Sigmoid colon (tissue), 7 donors: ENCODE data around the gene CALHM4. TPM values are rescaled to one million over a fixed set of nuclear protein-coding genes. Genes with fewer than 3 reads are reported as not detected.

ENCODE experiments used
- DNase-seq: peaks from one replicate; pipeline ENCODE4 v3.0.0-alpha.2; 2019
- H3K27ac ChIP-seq, 4 donors: fragments of 200-600 bp; sonication (generic); one replicate each; pipeline ENCODE4 v1.5.1; 2016 to 2019; ENCODE audit warnings: mild to moderate bottlenecking in 1 of 4
- H3K27me3 ChIP-seq, 3 donors: fragments of 200-600 bp; sonication (generic); one replicate each; pipeline ENCODE4 v1.5.1; 2019; ENCODE audit warnings: mild to moderate bottlenecking in 1 of 3
- H3K36me3 ChIP-seq, 4 donors: fragments of 200-600 bp; sonication (generic); one replicate each; pipeline ENCODE4 v1.5.1; 2016 to 2019
- H3K4me1 ChIP-seq, 4 donors: fragments of 200-600 bp; sonication (generic); one replicate each; pipeline ENCODE4 v1.5.1; 2017 to 2019
- H3K4me3 ChIP-seq, 4 donors: fragments of 200-600 bp; sonication (generic); one replicate each; pipeline ENCODE4 v1.5.1; 2017 to 2019; ENCODE audit warnings: mild to moderate bottlenecking in 2 of 4, moderate library complexity in 1 of 4
- H3K9me3 ChIP-seq, 4 donors: fragments of 200-600 bp in 3 of 4; sonication (generic) in 3 of 4; one replicate each; pipeline versions ENCODE4 v1.5.1 to v1.6.1; 2013 to 2019
- CTCF ChIP-seq, 4 experiments: fragments of 450-650 bp in 3 of 4; fragments of 200-600 bp in 1 of 4; IDR thresholded peaks; one replicate each; pipeline ENCODE4 v1.5.1; 2016 to 2019; ENCODE audit warnings: antibody characterized with exemption in 4 of 4, mild to moderate bottlenecking in 3 of 4, moderate library complexity in 2 of 4
- EP300 ChIP-seq, 4 donors: sonication (generic); formaldehyde crosslinking; IDR thresholded peaks; one replicate each; pipeline ENCODE4 v1.6.1; 2017; ENCODE audit warnings: antibody characterized with exemption in 4 of 4
- POLR2A ChIP-seq, 2 donors: fragments of 450-650 bp; IDR thresholded peaks; one replicate each; pipeline ENCODE4 v1.6.1; 2016; ENCODE audit warnings: antibody characterized with exemption in 2 of 2, mild to moderate bottlenecking in 2 of 2, moderate library complexity in 2 of 2
- POLR2AphosphoS5 ChIP-seq, 4 donors: sonication (generic); formaldehyde crosslinking; IDR thresholded peaks; one replicate each; pipeline ENCODE4 v1.6.1; 2017; ENCODE audit warnings: antibody characterized with exemption in 4 of 4
- WGBS, 2 donors: extraction: QIAGEN DNeasy Blood & Tissue Kit; methylation state at CpG; one replicate each; pipeline ENCODE4 v1.1.7; 2013; 5-methylcytosine and 5-hydroxymethylcytosine counted together
- intact Hi-C: fragments of 100-400 bp; cut with DNase I; formaldehyde crosslinking; loops from one replicate; pipeline ENCODE4 v1.15.1; 2023
- polyA plus RNA-seq, 3 donors: library from polyadenylated mRNA; stranded (reverse); fragments of 200-250 nt; gene quantifications; one replicate each; pipeline ENCODE4 v1.2.3, GENCODE V29; 2013
- total RNA-seq, 4 donors: library from RNA; depleted of rRNA; stranded (reverse); fragments of >200 nt; gene quantifications; one replicate each; pipeline ENCODE4 v1.1.0, GENCODE V29; 2016
- donor health status: healthy with polysubstance abuse.
- donor health status: Bipolar disorder and iron deficiency.
- donor health status: healthy.

The CALHM4 gene
- total and polyA plus RNA-seq, 7 donors: not detected

- H3K27me3 ChIP-seq: no peaks in the 10 kb centered on the region
- intact Hi-C loops: loop anchor here (5.0 kb wide), 4 partner anchors 46 to 294 kb away; partner anchors contain the start of genes DSE, RSPH4A, TSPYL1 and ZUP1
- TF ChIP-seq CTCF (IDR thresholded peaks at IDR 0.05): peak in 1 of 4 experiments; percentile 10
- peak; percentile 77 to 88 for TF ChIP-seq POLR2A (IDR thresholded peaks at IDR 0.05)
- peak; percentile 87 to 93 (median 90) for TF ChIP-seq POLR2AphosphoS5 (IDR thresholded peaks at IDR 0.05)
- TF ChIP-seq EP300 (IDR thresholded peaks at IDR 0.05): no peak
- peak; percentile 99 for DNase-seq
- H3K36me3 ChIP-seq: peaks cover 0 to 20% (median 0%) of the 10 kb centered on the region in 4 donors
- H3K9me3 ChIP-seq: no peaks in the 10 kb centered on the region
- peak within 1 kb of the TSS; percentile 80 to 91 (median 84) for H3K4me3 ChIP-seq
- peaks cover 0 to 34% (median 26%) of the 10 kb centered on the region in 4 donors for H3K4me1 ChIP-seq
- H3K27ac ChIP-seq: peak within 1 kb of the TSS; percentile 89 to 95 (median 94)
- 0% methylated on average over 62 of the region's 62 CpGs for WGBS, 2 donors
These were observed 17.5 kb downstream of the CALHM4 start, which contains the start of gene RWDD1 for GRCh38 chr6:116570856-116571682. Gene RWDD1, plus strand, starts transcription at chr6:116571504. Its CDS starts 79 bp downstream, at chr6:116571583.

- H3K27ac ChIP-seq: peak overlapping the region; percentile 89 to 95 (median 94)
- WGBS, 2 donors: 0 to 1% methylated on average over 12 of the region's 12 CpGs
- H3K4me3 ChIP-seq: peak overlapping the region; percentile 80 to 91 (median 84)
- DNase-seq: no peak
- H3K4me1 ChIP-seq: peaks cover 0 to 34% (median 26%) of the 10 kb centered on the region in 4 donors
- no peaks in the 10 kb centered on the region for H3K27me3 ChIP-seq
- intact Hi-C loops: loop anchor here (5.0 kb wide), 4 partner anchors 46 to 294 kb away; partner anchors contain the start of genes DSE, RSPH4A, TSPYL1 and ZUP1
- H3K9me3 ChIP-seq: no peaks in the 10 kb centered on the region
- TF ChIP-seq POLR2AphosphoS5 (IDR thresholded peaks at IDR 0.05): no peak
- no peak for TF ChIP-seq EP300 (IDR thresholded peaks at IDR 0.05)
- TF ChIP-seq CTCF (IDR thresholded peaks at IDR 0.05): no peak
- no peak for TF ChIP-seq POLR2A (IDR thresholded peaks at IDR 0.05)
- H3K36me3 ChIP-seq: peaks cover 0 to 24% (median 0%) of the 10 kb centered on the region in 4 donors
These were observed 18.1 kb downstream of the CALHM4 start for GRCh38 chr6:116571683-116572000.

- TF ChIP-seq CTCF (IDR thresholded peaks at IDR 0.05) (no peak), POLR2AphosphoS5 (IDR thresholded peaks at IDR 0.05) (no peak)
- DNase-seq: peak; percentile 65
- 1 to 4% methylated on average over 7 of the region's 7 CpGs for WGBS, 2 donors
- intact Hi-C loops: loop anchor here (5.0 kb wide), 4 partner anchors 45 to 295 kb away; partner anchors contain the start of genes DSE, RSPH4A, TSPYL1 and ZUP1
- Histone ChIP-seq H3K4me3 (peak overlapping the region; percentile 80 to 91 (median 84)), H3K9me3 (no peaks in the 10 kb centered on the region), H3K27ac (peak overlapping the region; percentile 89 to 95 (median 94)), H3K4me1 (peaks cover 0 to 34% (median 26%) of the 10 kb centered on the region in 4 donors), H3K36me3 (peaks cover 0 to 29% (median 0%) of the 10 kb centered on the region in 4 donors), H3K27me3 (no peaks in the 10 kb centered on the region)
These were observed 18.6 kb downstream of the CALHM4 start for GRCh38 chr6:116572162-116572561.

- no peak for DNase-seq
- H3K4me1 ChIP-seq: peaks cover 0 to 42% (median 30%) of the 10 kb centered on the region in 4 donors
- WGBS, 2 donors: 92 to 96% methylated on average over 2 of the region's 2 CpGs
- no peaks in the 10 kb centered on the region for H3K27me3 ChIP-seq
- no peaks in the 10 kb centered on the region for H3K9me3 ChIP-seq
- no peak overlapping the region for H3K27ac ChIP-seq
- H3K36me3 ChIP-seq: peaks cover 0 to 30% (median 0%) of the 10 kb centered on the region in 4 donors
- intact Hi-C loops: no loop called here
- no peak for TF ChIP-seq EP300 (IDR thresholded peaks at IDR 0.05)
- TF ChIP-seq POLR2A (IDR thresholded peaks at IDR 0.05): no peak
- TF ChIP-seq POLR2AphosphoS5 (IDR thresholded peaks at IDR 0.05): no peak
- TF ChIP-seq CTCF (IDR thresholded peaks at IDR 0.05): no peak
- no peak overlapping the region for H3K4me3 ChIP-seq
These were observed 21.7 kb downstream of the CALHM4 start for GRCh38 chr6:116575227-116575626.
